Measurements from ENCODE around the gene NPTX2.
"Not testable (repeated sequence)": the region's sequence is repeated elsewhere in the genome, so short reads cannot be mapped to it uniquely, and the experiment has no call there.

NPTX2 gene

GRCh38 chr7:98617051-98617959 lies at the start of gene NPTX2:
NPTX2 (plus strand) TSS chr7:98617285; CDS start chr7:98617462, 177 bp downstream.
- DNase-seq: peak; percentile 38
- in situ Hi-C loops (cut with MboI; ENCODE audit: low pct_unique_long_range_greater_than_20kb, low sequenced_read_pairs): no loop called here

GRCh38 chr7:98567991-98568390 lies 49.1 kb upstream of the NPTX2 start:
- in situ Hi-C loops (cut with MboI; ENCODE audit: low pct_unique_long_range_greater_than_20kb, low sequenced_read_pairs): no loop called here
- no peak for DNase-seq

- no peak for DNase-seq
- in situ Hi-C loops (cut with MboI; ENCODE audit: low pct_unique_long_range_greater_than_20kb, low sequenced_read_pairs): no loop called here
These were observed 48.2 kb upstream of the NPTX2 start for GRCh38 chr7:98568891-98569290.

- DNase-seq: peak; percentile 19
- in situ Hi-C loops (cut with MboI; ENCODE audit: low pct_unique_long_range_greater_than_20kb, low sequenced_read_pairs): no loop called here
These were observed 47.3 kb upstream of the NPTX2 start for GRCh38 chr7:98569691-98570337.

- DNase-seq: no peak
- in situ Hi-C loops (cut with MboI; ENCODE audit: low pct_unique_long_range_greater_than_20kb, low sequenced_read_pairs): no loop called here
These were observed 46.1 kb upstream of the NPTX2 start for GRCh38 chr7:98571006-98571405.

- in situ Hi-C loops (cut with MboI; ENCODE audit: low pct_unique_long_range_greater_than_20kb, low sequenced_read_pairs): no loop called here
- no peak for DNase-seq
These were observed 45.1 kb upstream of the NPTX2 start for GRCh38 chr7:98571986-98572385.

GRCh38 chr7:98572716-98573115 lies 44.4 kb upstream of the NPTX2 start:
- DNase-seq; in situ Hi-C loops (cut with MboI; ENCODE audit: low pct_unique_long_range_greater_than_20kb, low sequenced_read_pairs): not testable (repeated sequence)

- no peak for DNase-seq
- in situ Hi-C loops (cut with MboI; ENCODE audit: low pct_unique_long_range_greater_than_20kb, low sequenced_read_pairs): no loop called here
These were observed 43.3 kb upstream of the NPTX2 start for GRCh38 chr7:98573816-98574215.

- no peak for DNase-seq
- in situ Hi-C loops (cut with MboI; ENCODE audit: low pct_unique_long_range_greater_than_20kb, low sequenced_read_pairs): no loop called here
These were observed 41.2 kb upstream of the NPTX2 start for GRCh38 chr7:98575878-98576277.

- DNase-seq: no peak
- in situ Hi-C loops (cut with MboI; ENCODE audit: low pct_unique_long_range_greater_than_20kb, low sequenced_read_pairs): no loop called here
These were observed 32.3 kb upstream of the NPTX2 start for GRCh38 chr7:98584830-98585229.

GRCh38 chr7:98591926-98592325 lies 25.2 kb upstream of the NPTX2 start:
- DNase-seq: no peak
- in situ Hi-C loops (cut with MboI; ENCODE audit: low pct_unique_long_range_greater_than_20kb, low sequenced_read_pairs): no loop called here

GRCh38 chr7:98594348-98594747 lies 22.7 kb upstream of the NPTX2 start:
- DNase-seq: no peak
- in situ Hi-C loops (cut with MboI; ENCODE audit: low pct_unique_long_range_greater_than_20kb, low sequenced_read_pairs): no loop called here

- in situ Hi-C loops (cut with MboI; ENCODE audit: low pct_unique_long_range_greater_than_20kb, low sequenced_read_pairs): no loop called here
- no peak for DNase-seq
These were observed 22.3 kb upstream of the NPTX2 start for GRCh38 chr7:98594787-98595186.

GRCh38 chr7:98598846-98599615 lies 18.1 kb upstream of the NPTX2 start:
- in situ Hi-C loops (cut with MboI; ENCODE audit: low pct_unique_long_range_greater_than_20kb, low sequenced_read_pairs): no loop called here
- DNase-seq: no peak

- in situ Hi-C loops (cut with MboI; ENCODE audit: low pct_unique_long_range_greater_than_20kb, low sequenced_read_pairs): no loop called here
- DNase-seq: no peak
These were observed 17.2 kb upstream of the NPTX2 start for GRCh38 chr7:98599886-98600285.

- in situ Hi-C loops (cut with MboI; ENCODE audit: low pct_unique_long_range_greater_than_20kb, low sequenced_read_pairs): no loop called here
- DNase-seq: no peak
These were observed 14.2 kb upstream of the NPTX2 start for GRCh38 chr7:98602755-98603398.

- DNase-seq: no peak
- in situ Hi-C loops (cut with MboI; ENCODE audit: low pct_unique_long_range_greater_than_20kb, low sequenced_read_pairs): no loop called here
These were observed 13.7 kb upstream of the NPTX2 start for GRCh38 chr7:98603399-98603788.

GRCh38 chr7:98613601-98614425 lies 3.3 kb upstream of the NPTX2 start:
- peak; percentile 61 for DNase-seq
- in situ Hi-C loops (cut with MboI; ENCODE audit: low pct_unique_long_range_greater_than_20kb, low sequenced_read_pairs): no loop called here

Data from KBM-7 (cell line).